GM18868 (cell line): ENCODE measurements around the gene SSH2.
A peak's percentile ranks its signal among the peaks of the same experiment; 100 is the strongest.

Source experiments
- ATAC-seq: cut with Tn5 transposase; IDR thresholded peaks from one replicate; pipeline ENCODE4 v1.9.1; 2021; ENCODE audit warnings: mild to moderate bottlenecking, moderate library complexity; ENCODE audit not compliant: unreplicated experiment

Gene SSH2

DNA sequence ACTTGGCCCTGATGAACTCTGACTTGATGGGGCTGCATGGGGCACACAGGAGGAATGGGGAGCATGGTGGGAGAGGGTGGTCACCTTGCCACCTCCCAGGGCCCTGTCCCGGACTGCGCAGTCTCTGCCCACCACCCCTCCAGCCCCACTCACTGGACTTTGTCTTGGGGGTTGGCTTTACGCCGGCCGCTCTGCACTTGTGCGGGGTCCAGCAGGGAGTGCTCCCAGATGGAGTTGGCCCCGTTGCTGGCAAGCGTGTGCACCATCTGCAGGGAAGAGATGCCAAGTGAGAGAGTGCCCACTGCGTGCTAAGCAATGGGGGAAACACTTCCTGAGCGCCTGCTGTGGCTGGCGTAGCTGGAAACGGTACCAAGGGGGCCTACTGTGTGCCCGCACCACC, 347.3 kb downstream of the SSH2 start:
- ATAC-seq, result no peak

DNA sequence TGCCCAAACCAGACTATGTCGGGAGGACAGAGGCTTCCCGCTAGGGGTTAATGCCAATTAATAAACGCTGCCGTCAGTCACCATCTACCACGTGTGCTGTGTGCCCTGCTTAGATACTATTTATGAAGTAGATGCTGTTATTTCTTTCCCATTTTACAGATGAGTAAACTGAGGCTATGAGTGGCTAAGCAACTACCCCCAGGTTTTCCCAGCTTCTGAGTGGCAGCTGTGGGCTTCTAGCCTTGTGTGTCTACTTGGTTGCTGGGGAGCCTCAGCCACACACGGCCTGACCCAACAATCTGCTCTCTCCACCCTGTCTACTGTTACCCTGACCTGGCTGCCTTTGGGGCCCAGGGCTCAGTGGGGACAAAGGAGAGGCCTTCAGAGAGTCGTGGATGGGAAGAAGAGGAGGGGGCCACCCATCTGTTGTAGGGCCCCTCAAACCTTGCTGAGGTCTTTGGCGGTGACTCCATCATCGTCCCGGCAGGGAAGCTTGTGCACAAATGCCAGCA, 347.7 kb downstream of the SSH2 start:
- no peak for ATAC-seq

DNA sequence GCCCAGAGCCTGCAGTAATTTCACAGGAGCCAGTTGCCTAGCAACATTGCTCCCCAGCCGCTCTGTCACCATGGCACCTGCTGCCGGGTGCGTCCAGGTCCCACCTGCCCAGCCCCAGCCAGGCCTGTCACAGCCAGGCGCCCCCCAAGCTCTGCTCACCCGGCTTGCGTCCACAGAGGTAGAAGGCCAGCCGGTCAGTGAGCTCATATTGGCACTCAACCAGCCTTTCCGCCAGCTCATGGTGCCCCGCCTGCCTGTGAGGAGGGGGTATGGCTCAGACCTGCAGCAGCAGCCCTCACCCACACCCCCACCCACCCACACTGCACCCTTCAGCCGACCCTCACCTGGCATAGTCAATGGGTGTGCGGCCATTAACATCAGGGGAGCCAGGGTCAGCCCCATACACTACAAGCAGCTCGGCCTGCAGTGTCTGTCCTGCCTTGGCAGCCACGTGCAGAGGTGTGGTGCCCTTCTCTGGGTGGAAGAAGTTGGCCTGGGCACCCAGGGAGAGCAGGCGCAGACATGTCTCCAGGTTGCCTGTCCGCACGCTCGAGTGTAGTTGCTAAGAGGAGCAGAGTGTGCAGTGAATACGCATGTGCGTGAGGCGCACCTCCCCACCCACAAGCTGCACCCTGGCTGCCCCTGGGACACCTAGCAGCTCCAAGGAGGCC, 348.3 kb downstream of the SSH2 start:
- ATAC-seq, result no peak

DNA sequence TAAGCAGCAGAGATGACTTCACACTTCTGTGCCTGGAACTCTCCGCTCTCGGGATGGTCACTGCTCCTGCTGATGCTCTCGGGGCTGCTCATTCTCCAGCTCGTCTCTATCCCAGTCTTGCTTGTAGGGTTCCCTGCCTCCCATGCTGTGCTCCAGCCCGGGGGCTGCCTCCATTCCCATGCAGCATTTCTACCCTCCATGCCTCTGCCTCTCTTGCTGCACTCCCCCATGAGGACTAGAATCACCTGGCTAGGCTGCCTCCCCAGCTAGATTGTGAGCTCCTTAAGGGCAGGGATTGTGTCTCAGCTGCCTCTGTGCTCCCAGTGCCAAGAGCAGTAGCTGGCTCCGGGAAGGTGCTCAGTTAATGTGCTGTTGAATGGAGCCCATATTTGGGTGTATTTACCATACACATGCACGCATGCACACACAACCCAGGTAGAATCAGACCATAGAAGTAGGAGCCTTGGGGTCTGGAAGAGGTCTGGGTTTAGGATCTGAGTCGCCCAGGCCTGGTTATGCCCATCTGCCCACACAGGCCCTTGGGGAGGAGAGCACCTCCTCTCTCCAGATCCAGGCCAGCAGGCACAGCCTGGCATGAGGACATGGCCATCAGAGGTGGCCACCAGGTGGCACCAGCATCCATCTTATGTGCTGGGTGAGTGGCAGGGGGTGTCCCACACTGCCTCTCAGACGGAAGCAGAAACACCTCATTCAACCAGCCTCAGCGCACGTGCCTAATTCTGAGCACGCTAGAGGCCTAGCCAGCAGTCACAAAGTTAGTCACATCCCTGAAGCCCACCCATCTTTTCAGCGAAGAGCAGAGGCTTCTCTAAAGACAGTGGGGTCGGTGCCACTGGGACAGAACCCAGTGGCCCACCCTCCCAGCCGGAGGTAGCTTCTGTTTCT, 349.9 kb downstream of the SSH2 start:
- peak; percentile 82 for ATAC-seq

DNA sequence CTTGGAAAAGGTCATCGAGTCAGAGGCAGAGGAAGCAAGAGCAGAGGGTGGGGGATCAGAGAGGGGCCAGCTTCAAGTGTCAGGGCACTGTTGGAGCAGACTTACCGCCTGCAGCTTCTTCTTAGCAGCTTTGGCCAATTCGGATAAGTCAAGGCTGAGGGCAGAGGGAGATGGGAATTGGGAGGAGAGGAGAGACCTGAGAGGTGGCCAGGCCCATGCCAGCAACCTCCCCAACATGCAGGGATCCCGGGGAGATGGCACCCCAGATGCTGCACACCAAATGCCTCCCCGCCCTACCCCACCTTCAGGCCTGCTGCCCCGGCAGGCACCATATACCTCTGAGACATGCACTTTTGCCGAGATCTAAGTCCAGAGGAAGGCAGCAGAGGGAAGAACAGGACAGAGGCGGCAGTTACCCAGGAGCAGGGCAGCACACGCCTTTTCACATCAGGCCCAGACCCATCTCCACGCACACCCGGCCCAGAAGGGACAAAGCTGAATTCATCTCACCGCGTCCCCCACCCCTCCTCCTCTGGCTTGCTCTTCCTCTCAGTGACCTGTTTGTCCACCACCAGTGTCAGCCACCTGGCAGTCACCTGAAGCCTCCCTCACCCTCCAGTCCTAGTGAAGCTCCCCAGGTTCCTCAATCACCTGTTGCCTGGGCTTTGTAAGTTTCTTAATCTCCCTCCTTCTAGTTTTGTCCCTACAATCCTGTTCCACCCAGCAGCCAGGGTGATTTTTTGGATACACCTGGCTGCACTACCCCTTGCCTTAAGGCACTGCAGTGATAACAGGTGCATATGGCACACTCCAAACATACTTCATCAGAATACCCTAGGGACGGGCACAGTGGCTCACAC, 351.2 kb downstream of the SSH2 start:
- ATAC-seq, result no peak

DNA sequence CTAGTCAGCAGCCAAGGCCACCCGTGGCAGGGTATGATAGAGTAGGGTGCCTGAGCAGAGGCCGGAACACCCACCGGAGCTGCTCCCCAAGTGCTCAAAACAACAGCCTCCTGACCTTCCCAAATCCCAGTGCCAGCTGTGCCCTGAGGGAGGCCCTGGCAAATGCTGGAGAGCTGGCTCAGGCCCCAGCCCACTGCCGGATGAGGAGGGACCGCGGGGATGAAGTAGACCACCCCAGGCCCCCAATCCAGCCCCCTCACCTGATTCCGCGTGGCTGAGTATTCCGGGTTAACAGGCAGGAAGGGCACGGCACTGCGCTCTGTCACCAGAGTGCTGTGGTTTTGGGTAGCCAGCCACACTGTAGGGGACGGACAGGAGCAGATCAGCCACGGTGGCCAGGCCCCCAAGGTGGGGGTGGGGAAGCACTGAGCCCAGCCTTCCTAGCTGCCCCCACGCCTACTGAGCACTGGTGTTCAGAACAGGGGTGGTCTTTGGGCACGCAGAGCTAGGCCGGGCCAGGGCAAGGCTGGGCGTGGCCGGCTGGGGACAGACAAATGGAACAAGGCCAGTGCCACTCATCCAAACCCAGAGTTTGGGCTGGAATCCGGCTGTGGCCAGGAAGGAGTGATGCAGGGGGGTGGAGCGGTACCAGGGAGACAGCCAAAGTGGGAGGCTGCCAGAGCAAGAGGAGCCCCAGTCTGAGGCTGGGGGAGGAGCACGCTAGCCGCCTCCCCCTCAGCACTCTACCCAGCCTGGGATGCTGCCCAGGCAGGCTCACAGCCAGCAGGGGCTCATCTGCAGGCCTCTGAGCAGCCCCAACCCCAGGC, 352.4 kb downstream of the SSH2 start:
- ATAC-seq, result no peak

DNA sequence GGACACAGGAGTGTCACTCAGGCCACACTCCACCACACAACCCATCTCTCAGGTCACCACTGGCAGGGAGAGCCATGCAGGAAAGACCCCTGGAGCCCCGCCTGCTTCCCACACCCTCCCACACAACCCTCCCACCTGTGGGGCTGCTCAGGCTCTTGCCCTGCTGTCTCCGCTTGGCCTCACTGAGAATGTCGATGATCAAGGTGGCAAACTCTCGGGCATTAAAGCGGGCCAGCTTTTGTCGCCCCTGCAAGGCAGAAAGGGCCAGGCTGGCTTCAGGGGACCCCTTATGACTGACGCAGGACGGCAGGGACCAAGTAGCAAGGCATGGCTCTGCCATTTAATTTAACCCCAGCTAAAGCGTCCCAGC, 353.0 kb downstream of the SSH2 start:
- no peak for ATAC-seq

- no peak for ATAC-seq
Measured at GRCh38 chr17:29576214-29577000, 353.6 kb downstream of the SSH2 start.
